Stomach smooth muscle (tissue), 2 donors: Measurements from ENCODE around the gene CTXN1.

Experiments
- H3K27ac ChIP-seq: one replicate; pipeline ENCODE4 v1.7.0; 2013; ENCODE audit warnings: mild to moderate bottlenecking, low read length, inconsistent platforms
- H3K27me3 ChIP-seq, 2 donors: one replicate each; pipeline ENCODE4 v1.7.0; 2013; ENCODE audit warnings: low read length in 2 of 2; ENCODE audit not compliant: insufficient read depth in 2 of 2, control insufficient read depth in 1 of 2
- H3K36me3 ChIP-seq, 2 donors: one replicate each; pipeline ENCODE4 v1.7.0; 2013; ENCODE audit warnings: low read length in 2 of 2; ENCODE audit not compliant: control insufficient read depth in 2 of 2, insufficient read depth in 2 of 2
- H3K4me1 ChIP-seq: one replicate; pipeline ENCODE4 v1.7.0; 2013; ENCODE audit warnings: low read length; ENCODE audit not compliant: control insufficient read depth, insufficient read depth
- H3K4me3 ChIP-seq, 2 donors: one replicate each; pipeline ENCODE4 v1.7.0; 2013; ENCODE audit warnings: low read length in 2 of 2
- H3K9ac ChIP-seq, 2 donors: one replicate each; pipeline ENCODE4 v1.7.0; 2013; ENCODE audit warnings: low read length in 2 of 2, mild to moderate bottlenecking in 1 of 2
- H3K9me3 ChIP-seq, 2 donors: one replicate each; pipeline ENCODE4 v1.7.0; 2013; ENCODE audit warnings: low read length in 2 of 2; ENCODE audit not compliant: control insufficient read depth in 2 of 2
- donor health status: healthy.
- donor health status: Pancreatic carcinoma.

The CTXN1 gene

GRCh38 chr19:7912697-7913564, 13.0 kb downstream of the CTXN1 start:
- no peak overlapping the region for H3K9ac ChIP-seq
- H3K36me3 ChIP-seq, result peaks cover 23 to 26% of the 10 kb centered on the region in 2 donors
- H3K9me3 ChIP-seq, result no peaks in the 10 kb centered on the region
- no peak overlapping the region for H3K27ac ChIP-seq
- H3K4me3 ChIP-seq, result no peak overlapping the region
- peaks cover 31% of the 10 kb centered on the region for H3K4me1 ChIP-seq
- H3K27me3 ChIP-seq, result peaks cover 14 to 28% of the 10 kb centered on the region in 2 donors

- H3K27me3 ChIP-seq, result peaks cover 12 to 21% of the 10 kb centered on the region in 2 donors
- H3K9ac ChIP-seq, result no peak overlapping the region
- H3K4me3 ChIP-seq, result no peak overlapping the region
- H3K9me3 ChIP-seq, result no peaks in the 10 kb centered on the region
- H3K27ac ChIP-seq, result no peak overlapping the region
- H3K4me1 ChIP-seq, result peaks cover 28% of the 10 kb centered on the region
- H3K36me3 ChIP-seq, result peaks cover 23 to 26% of the 10 kb centered on the region in 2 donors
Measured at GRCh38 chr19:7912144-7912696, 13.7 kb downstream of the CTXN1 start.

GRCh38 chr19:7911508-7912143, 14.3 kb downstream of the CTXN1 start:
- H3K27ac ChIP-seq, result no peak overlapping the region
- peaks cover 24% of the 10 kb centered on the region for H3K4me1 ChIP-seq
- no peaks in the 10 kb centered on the region for H3K9me3 ChIP-seq
- H3K27me3 ChIP-seq, result peaks cover 9 to 15% of the 10 kb centered on the region in 2 donors
- H3K36me3 ChIP-seq, result peaks cover 23 to 28% of the 10 kb centered on the region in 2 donors
- H3K9ac ChIP-seq, result no peak overlapping the region
- no peak overlapping the region for H3K4me3 ChIP-seq

- Histone ChIP-seq H3K9ac (no peak overlapping the region), H3K4me1 (peaks cover 21% of the 10 kb centered on the region), H3K27ac (no peak overlapping the region), H3K27me3 (peaks cover 3 to 4% of the 10 kb centered on the region in 2 donors), H3K4me3 (no peak overlapping the region), H3K9me3 (no peaks in the 10 kb centered on the region), H3K36me3 (peaks cover 27 to 30% of the 10 kb centered on the region in 2 donors)
Measured at GRCh38 chr19:7910321-7911161, 15.4 kb downstream of the CTXN1 start.

- Histone ChIP-seq H3K9me3 (no peaks in the 10 kb centered on the region), H3K36me3 (peaks cover 27 to 30% of the 10 kb centered on the region in 2 donors), H3K27me3 (no peaks in the 10 kb centered on the region), H3K9ac (no peak overlapping the region), H3K27ac (no peak overlapping the region), H3K4me1 (peaks cover 30% of the 10 kb centered on the region), H3K4me3 (no peak overlapping the region)
Measured at GRCh38 chr19:7909471-7910067, 16.4 kb downstream of the CTXN1 start.

- Histone ChIP-seq H3K36me3 (peaks cover 27 to 30% of the 10 kb centered on the region in 2 donors), H3K9ac (no peak overlapping the region), H3K4me3 (no peak overlapping the region), H3K9me3 (no peaks in the 10 kb centered on the region), H3K27me3 (no peaks in the 10 kb centered on the region), H3K4me1 (peaks cover 34% of the 10 kb centered on the region), H3K27ac (no peak overlapping the region)
Measured at GRCh38 chr19:7908742-7909461, 17.0 kb downstream of the CTXN1 start.

GRCh38 chr19:7908078-7908699, 17.7 kb downstream of the CTXN1 start:
- Histone ChIP-seq H3K9me3 (no peaks in the 10 kb centered on the region), H3K27ac (no peak overlapping the region), H3K4me1 (peaks cover 35% of the 10 kb centered on the region), H3K27me3 (no peaks in the 10 kb centered on the region), H3K36me3 (peaks cover 27 to 30% of the 10 kb centered on the region in 2 donors), H3K4me3 (no peak overlapping the region), H3K9ac (no peak overlapping the region)

- Histone ChIP-seq H3K9me3 (no peaks in the 10 kb centered on the region), H3K27me3 (no peaks in the 10 kb centered on the region), H3K36me3 (peaks cover 24 to 27% of the 10 kb centered on the region in 2 donors), H3K4me3 (no peak overlapping the region), H3K27ac (no peak overlapping the region), H3K9ac (no peak overlapping the region), H3K4me1 (peaks cover 39% of the 10 kb centered on the region)
Measured at GRCh38 chr19:7907544-7907943, 18.4 kb downstream of the CTXN1 start.

- H3K9me3 ChIP-seq, result no peaks in the 10 kb centered on the region
- peaks cover 39% of the 10 kb centered on the region for H3K4me1 ChIP-seq
- no peaks in the 10 kb centered on the region for H3K27me3 ChIP-seq
- H3K27ac ChIP-seq, result no peak overlapping the region
- H3K9ac ChIP-seq, result no peak overlapping the region
- peaks cover 21 to 25% of the 10 kb centered on the region in 2 donors for H3K36me3 ChIP-seq
- H3K4me3 ChIP-seq, result no peak overlapping the region
Measured at GRCh38 chr19:7907122-7907521, 18.8 kb downstream of the CTXN1 start.
